HL-60/S4 treated with phorbol 12-myristate 13-acetate at 8.2 ng/mL for 4 days and 3 days (cell line): ENCODE measurements around the gene TTBK2.

ENCODE experiments used
- in situ Hi-C: fragments of 300-500 bp; cut with MboI; formaldehyde crosslinking; loops from 2 replicates; pipeline ENCODE4 v1.15.0; 2022; ENCODE audit warnings: low sequenced_read_pairs

Gene TTBK2

GRCh38 chr15:42730536-42730935, 190.0 kb downstream of the TTBK2 start:
- in situ Hi-C loops: no loop called here

GRCh38 chr15:42730135-42730534, 190.4 kb downstream of the TTBK2 start:
- in situ Hi-C loops: no loop called here

- in situ Hi-C loops: no loop called here
These were observed 191.2 kb downstream of the TTBK2 start for GRCh38 chr15:42729409-42729808.

GRCh38 chr15:42728972-42729371, 191.6 kb downstream of the TTBK2 start:
- in situ Hi-C loops: no loop called here

GRCh38 chr15:42728560-42728959, 192.0 kb downstream of the TTBK2 start:
- in situ Hi-C loops: no loop called here

GRCh38 chr15:42727750-42728381, 192.7 kb downstream of the TTBK2 start:
- in situ Hi-C loops: no loop called here

- in situ Hi-C loops: no loop called here
These were observed 194.5 kb downstream of the TTBK2 start for GRCh38 chr15:42726114-42726513.

- in situ Hi-C loops: no loop called here
These were observed 195.2 kb downstream of the TTBK2 start for GRCh38 chr15:42725331-42725903.

GRCh38 chr15:42724276-42724675, 196.3 kb downstream of the TTBK2 start:
- in situ Hi-C loops: no loop called here

- in situ Hi-C loops: no loop called here
These were observed 197.5 kb downstream of the TTBK2 start for GRCh38 chr15:42723068-42723467.

- in situ Hi-C loops: no loop called here
These were observed 198.7 kb downstream of the TTBK2 start for GRCh38 chr15:42721916-42722315.

GRCh38 chr15:42721016-42721415, 199.6 kb downstream of the TTBK2 start:
- in situ Hi-C loops: no loop called here

- in situ Hi-C loops: no loop called here
These were observed 200.5 kb downstream of the TTBK2 start for GRCh38 chr15:42720071-42720470.

- in situ Hi-C loops: loop anchor here (10.0 kb wide), 1 partner anchor 206 kb away; the partner anchor contains the start of gene TTBK2
These were observed 201.5 kb downstream of the TTBK2 start for GRCh38 chr15:42719043-42719442.

GRCh38 chr15:42716626-42717025, 204.0 kb downstream of the TTBK2 start:
- in situ Hi-C loops: loop anchor here (10.0 kb wide), 1 partner anchor 208 kb away; the partner anchor contains the start of gene TTBK2

- in situ Hi-C loops: loop anchor here (10.0 kb wide), 1 partner anchor 209 kb away; the partner anchor contains the start of gene TTBK2
These were observed 204.5 kb downstream of the TTBK2 start for GRCh38 chr15:42716125-42716524.

- in situ Hi-C loops: loop anchor here (10.0 kb wide), 1 partner anchor 212 kb away; the partner anchor contains the start of gene TTBK2
These were observed 208.0 kb downstream of the TTBK2 start for GRCh38 chr15:42712584-42712983.

- in situ Hi-C loops: loop anchor here (10.0 kb wide), 1 partner anchor 213 kb away; the partner anchor contains the start of gene TTBK2
These were observed 208.8 kb downstream of the TTBK2 start for GRCh38 chr15:42711746-42712145.

- in situ Hi-C loops: loop anchor here (10.0 kb wide), 1 partner anchor 214 kb away; the partner anchor contains the start of gene TTBK2
These were observed 209.9 kb downstream of the TTBK2 start for GRCh38 chr15:42710662-42711061.

- in situ Hi-C loops: no loop called here
These were observed 212.6 kb downstream of the TTBK2 start for GRCh38 chr15:42707873-42708544.

GRCh38 chr15:42707068-42707467, 213.5 kb downstream of the TTBK2 start:
- in situ Hi-C loops: no loop called here

GRCh38 chr15:42705336-42705735, 215.2 kb downstream of the TTBK2 start:
- in situ Hi-C loops: no loop called here
